ENCODE measurements around the gene AQP3. TPM values are rescaled to one million over a fixed set of nuclear protein-coding genes. Genes with fewer than 3 reads are reported as not detected.

AQP3 gene
- total RNA-seq, 2 experiments from 2014 or later = 2.8 to 10.4 TPM

- no peak overlapping the region for H3K4me3 Mint-ChIP-seq
- CTCF ChIA-PET = interaction anchor here (1.2 to 18.1 kb wide), 2 partner anchors 19 to 95 kb away, joined by 3 to 233 read pairs; partner anchors contain the start of gene AQP3
- H3K27ac Mint-ChIP-seq = no peak overlapping the region
- DNase-seq = no peak
- H3K4me1 Mint-ChIP-seq = peaks cover 30% of the 10 kb centered on the region
- peaks cover 25% of the 10 kb centered on the region for H3K36me3 Mint-ChIP-seq
- H3K27me3 Mint-ChIP-seq = no peaks in the 10 kb centered on the region
- H3K9me3 Mint-ChIP-seq (ENCODE audit: low read depth) = no peaks in the 10 kb centered on the region
- ATAC-seq = no peak
Measured at GRCh38 chr9:33469891-33470290, 22.5 kb upstream of the AQP3 start.

DNA sequence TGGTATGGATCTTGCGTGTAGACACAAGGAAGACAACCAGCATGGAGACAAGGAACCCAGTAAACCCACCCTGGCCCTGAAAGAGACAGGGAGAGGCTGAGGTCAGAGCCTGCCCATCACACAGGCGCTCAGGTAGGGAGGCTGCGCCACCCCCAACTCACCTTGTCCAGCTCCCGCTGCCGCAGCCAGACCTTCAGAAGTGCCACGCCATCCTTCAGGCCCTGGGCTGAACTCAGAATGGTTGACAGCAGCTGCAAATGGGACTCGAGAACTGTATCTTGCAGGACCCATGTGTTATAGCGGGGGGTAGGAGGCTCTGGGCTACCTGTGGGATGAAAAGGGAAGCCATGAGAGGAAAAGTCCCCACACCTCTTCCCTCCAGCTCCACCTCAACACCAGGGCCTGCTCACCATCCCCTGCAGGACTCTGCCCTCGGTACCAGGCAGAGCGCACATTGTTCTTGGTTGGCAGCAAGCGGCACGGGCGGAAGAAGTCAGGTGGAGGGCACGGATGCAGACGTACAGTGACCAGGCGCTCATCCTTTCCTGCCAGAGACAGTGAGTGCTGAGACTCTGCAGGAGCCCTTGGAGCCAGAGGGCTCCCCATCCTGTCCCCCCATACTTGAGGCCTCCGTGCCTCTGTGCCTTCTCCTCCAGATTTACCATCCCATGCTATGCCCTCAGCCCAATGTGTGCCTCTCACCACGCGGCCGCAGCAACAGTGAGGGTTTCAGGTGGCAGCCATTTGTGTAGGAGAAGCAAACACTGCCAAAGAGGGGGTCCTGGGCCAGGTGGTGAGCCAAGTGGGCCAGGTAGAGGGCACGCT, 21.6 kb upstream of the AQP3 start:
- H3K4me1 Mint-ChIP-seq = peaks cover 26% of the 10 kb centered on the region
- H3K36me3 Mint-ChIP-seq = peaks cover 27% of the 10 kb centered on the region
- no peak overlapping the region for H3K4me3 Mint-ChIP-seq
- CTCF ChIA-PET = interaction anchor here (0.8 to 18.1 kb wide), 4 partner anchors 19 to 94 kb away, joined by 3 to 233 read pairs (median 4); partner anchors contain the start of gene AQP3
- no peaks in the 10 kb centered on the region for H3K27me3 Mint-ChIP-seq
- no peaks in the 10 kb centered on the region for H3K9me3 Mint-ChIP-seq (ENCODE audit: low read depth)
- ATAC-seq (no peak), DNase-seq (no peak)
- H3K27ac Mint-ChIP-seq = no peak overlapping the region

- CTCF ChIA-PET = interaction anchor here (1.0 to 18.1 kb wide), 7 partner anchors 8 to 94 kb away, joined by 4 to 233 read pairs (median 14); partner anchors contain the start of genes AQP3 and AQP7
- peaks cover 26% of the 10 kb centered on the region for H3K36me3 Mint-ChIP-seq
- no peak for ATAC-seq
- H3K4me3 Mint-ChIP-seq = no peak overlapping the region
- peaks cover 21% of the 10 kb centered on the region for H3K4me1 Mint-ChIP-seq
- H3K27me3 Mint-ChIP-seq = no peaks in the 10 kb centered on the region
- no peak for DNase-seq
- H3K9me3 Mint-ChIP-seq (ENCODE audit: low read depth) = no peaks in the 10 kb centered on the region
- H3K27ac Mint-ChIP-seq = no peak overlapping the region
Measured at GRCh38 chr9:33468215-33468730, 20.9 kb upstream of the AQP3 start.

GRCh38 chr9:33467526-33467925, 20.1 kb upstream of the AQP3 start:
- no peaks in the 10 kb centered on the region for H3K9me3 Mint-ChIP-seq (ENCODE audit: low read depth)
- peaks cover 15% of the 10 kb centered on the region for H3K4me1 Mint-ChIP-seq
- H3K27me3 Mint-ChIP-seq = no peaks in the 10 kb centered on the region
- no peak overlapping the region for H3K27ac Mint-ChIP-seq
- no peak for ATAC-seq
- no peak for DNase-seq
- CTCF ChIA-PET = interaction anchor here (1.0 to 18.1 kb wide), 14 partner anchors 9 to 170 kb away, joined by 3 to 233 read pairs (median 9); partner anchors contain the start of genes AQP3 and AQP7
- no peak overlapping the region for H3K4me3 Mint-ChIP-seq
- peaks cover 27% of the 10 kb centered on the region for H3K36me3 Mint-ChIP-seq

DNA sequence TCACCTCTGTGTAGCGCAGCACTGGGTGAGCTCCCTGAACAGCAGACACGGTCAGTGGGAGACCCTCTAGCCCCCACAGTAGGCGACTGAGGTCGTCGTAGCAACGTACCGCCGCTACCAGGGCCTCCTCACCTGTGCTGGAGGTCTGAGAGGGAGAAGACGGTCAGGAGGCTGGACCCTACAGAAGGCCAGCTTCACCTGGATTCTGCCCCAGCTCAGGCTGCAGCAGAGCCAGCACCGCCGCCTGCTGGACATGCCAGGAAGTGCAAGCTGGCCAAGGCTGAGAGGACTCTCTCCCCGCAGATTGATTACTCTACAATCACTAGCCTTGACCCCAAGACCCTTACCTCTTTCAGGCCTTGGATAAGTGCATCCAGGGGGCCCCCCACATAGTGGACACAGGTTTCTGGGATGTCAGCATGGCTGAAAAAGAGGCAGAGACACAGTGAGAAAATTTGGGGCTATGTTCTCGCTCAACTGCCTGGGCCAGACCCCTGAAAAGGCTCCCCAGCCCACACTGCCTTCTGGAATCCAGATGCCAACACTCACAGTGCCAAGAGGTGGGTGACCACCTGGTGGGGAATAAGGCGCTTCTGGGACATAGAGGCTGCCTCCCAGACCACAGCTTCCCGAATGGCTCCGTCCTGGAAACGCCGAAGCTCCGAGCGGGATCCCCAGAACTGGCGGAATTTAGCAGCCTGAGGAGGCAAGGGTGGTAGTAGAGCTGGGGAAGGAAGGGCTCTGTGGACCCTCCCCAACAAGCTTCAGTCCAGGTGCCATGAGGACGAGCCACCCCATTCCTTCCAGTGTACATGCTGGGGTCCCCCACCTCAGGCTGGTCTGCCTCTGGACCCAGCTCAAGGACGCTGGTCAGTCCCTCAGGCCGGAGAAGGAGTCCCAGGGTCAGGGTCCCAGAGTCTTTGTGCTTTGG, 19.4 kb upstream of the AQP3 start:
- Mint-ChIP-seq H3K4me3 (no peak overlapping the region), H3K9me3 (ENCODE audit: low read depth) (no peaks in the 10 kb centered on the region), H3K27me3 (no peaks in the 10 kb centered on the region), H3K36me3 (peaks cover 29% of the 10 kb centered on the region), H3K4me1 (peaks cover 8% of the 10 kb centered on the region), H3K27ac (no peak overlapping the region)
- DNase-seq (peak; percentile 78), ATAC-seq (peak; percentile 81)
- CTCF ChIA-PET = interaction anchor here (0.6 to 18.1 kb wide), 30 partner anchors 9 to 180 kb away, joined by 3 to 233 read pairs (median 6); partner anchors contain the start of genes ANKRD18B, AQP3 and AQP7

- Mint-ChIP-seq H3K27me3 (no peaks in the 10 kb centered on the region), H3K9me3 (ENCODE audit: low read depth) (no peaks in the 10 kb centered on the region), H3K4me3 (no peak overlapping the region), H3K36me3 (peaks cover 22% of the 10 kb centered on the region), H3K27ac (no peak overlapping the region), H3K4me1 (peaks cover 1% of the 10 kb centered on the region)
- DNase-seq = no peak
- ATAC-seq = peak; percentile 31
- CTCF ChIA-PET = interaction anchor here (0.8 to 18.1 kb wide), 26 partner anchors 8 to 179 kb away, joined by 3 to 233 read pairs (median 6); partner anchors contain the start of genes ANKRD18B, AQP3 and AQP7
Measured at GRCh38 chr9:33465596-33466564, 18.5 kb upstream of the AQP3 start.

DNA sequence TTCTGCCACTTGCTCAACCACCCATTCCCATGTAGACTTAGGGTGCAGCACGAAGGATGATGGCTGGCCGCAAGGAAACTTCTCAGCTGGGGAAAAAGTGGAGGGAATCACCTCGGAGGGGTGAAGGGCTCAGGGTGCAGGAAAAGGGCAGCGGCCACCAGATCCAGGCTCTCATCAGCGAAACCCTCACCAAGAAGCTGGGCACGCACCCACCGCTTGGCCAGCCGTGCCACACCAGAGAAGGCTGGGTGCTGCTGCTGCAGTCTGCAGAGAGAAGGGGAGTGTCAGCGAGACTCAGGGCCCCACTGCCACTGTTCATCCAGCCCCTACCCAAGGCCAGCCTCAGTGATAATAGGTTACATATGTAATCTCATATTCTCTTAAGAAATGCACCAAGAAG, 17.7 kb upstream of the AQP3 start:
- no peak overlapping the region for H3K4me3 Mint-ChIP-seq
- no peak overlapping the region for H3K27ac Mint-ChIP-seq
- peaks cover 19% of the 10 kb centered on the region for H3K36me3 Mint-ChIP-seq
- CTCF ChIA-PET = interaction anchor here (0.9 to 18.1 kb wide), 8 partner anchors 8 to 178 kb away, joined by 3 to 233 read pairs (median 34); partner anchors contain the start of genes AQP3, AQP7 and NOL6
- H3K9me3 Mint-ChIP-seq (ENCODE audit: low read depth) = no peaks in the 10 kb centered on the region
- H3K27me3 Mint-ChIP-seq = no peaks in the 10 kb centered on the region
- H3K4me1 Mint-ChIP-seq = no peaks in the 10 kb centered on the region
- DNase-seq (no peak), ATAC-seq (no peak)

GRCh38 chr9:33464045-33464636, 16.7 kb upstream of the AQP3 start:
- ATAC-seq (no peak), DNase-seq (no peak)
- H3K27ac Mint-ChIP-seq = no peak overlapping the region
- peaks cover 5% of the 10 kb centered on the region for H3K4me1 Mint-ChIP-seq
- CTCF ChIA-PET = interaction anchor here (0.9 to 18.1 kb wide), 11 partner anchors 7 to 105 kb away, joined by 3 to 233 read pairs (median 4); partner anchors contain the start of genes AQP3, AQP7 and NOL6
- no peak overlapping the region for H3K4me3 Mint-ChIP-seq
- peaks cover 11% of the 10 kb centered on the region for H3K36me3 Mint-ChIP-seq
- H3K27me3 Mint-ChIP-seq = no peaks in the 10 kb centered on the region
- no peaks in the 10 kb centered on the region for H3K9me3 Mint-ChIP-seq (ENCODE audit: low read depth)

- H3K4me3 Mint-ChIP-seq = no peak overlapping the region
- no peaks in the 10 kb centered on the region for H3K27me3 Mint-ChIP-seq
- H3K4me1 Mint-ChIP-seq = peaks cover 13% of the 10 kb centered on the region
- ATAC-seq (no peak), DNase-seq (no peak)
- no peak overlapping the region for H3K27ac Mint-ChIP-seq
- no peaks in the 10 kb centered on the region for H3K9me3 Mint-ChIP-seq (ENCODE audit: low read depth)
- peaks cover 11% of the 10 kb centered on the region for H3K36me3 Mint-ChIP-seq
- CTCF ChIA-PET = interaction anchor here (1.2 to 18.1 kb wide), 6 partner anchors 13 to 89 kb away, joined by 3 to 233 read pairs (median 66); partner anchors contain the start of genes AQP3 and AQP7
Measured at GRCh38 chr9:33463151-33463550, 15.8 kb upstream of the AQP3 start.

DNA sequence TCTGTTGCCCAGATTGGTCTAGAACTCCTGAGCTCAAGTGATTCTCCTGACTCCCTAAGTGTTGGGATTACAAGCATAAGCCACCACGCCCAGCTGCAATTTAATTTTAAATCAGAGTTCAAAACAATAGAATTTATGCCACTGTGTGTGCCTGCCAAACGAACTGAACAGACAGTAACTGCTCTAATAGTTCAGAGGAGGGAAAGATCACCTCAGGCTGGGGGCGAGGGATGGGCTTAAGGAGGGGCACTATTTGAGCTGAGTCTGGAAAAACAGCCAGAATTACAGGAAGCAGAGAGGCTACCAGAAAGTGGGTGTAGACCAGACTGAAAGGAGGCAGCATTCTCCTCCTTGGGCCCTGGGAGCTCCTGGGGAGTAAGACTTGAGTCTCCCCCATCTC, 14.1 kb upstream of the AQP3 start:
- H3K4me3 Mint-ChIP-seq = no peak overlapping the region
- ATAC-seq (no peak), DNase-seq (no peak)
- peaks cover 26% of the 10 kb centered on the region for H3K4me1 Mint-ChIP-seq
- no peaks in the 10 kb centered on the region for H3K9me3 Mint-ChIP-seq (ENCODE audit: low read depth)
- no peaks in the 10 kb centered on the region for H3K27me3 Mint-ChIP-seq
- CTCF ChIA-PET = interaction anchor here (5.3 to 18.1 kb wide), 2 partner anchors 11 to 46 kb away, joined by 24 to 233 read pairs; partner anchors contain the start of gene AQP3
- peaks cover 11% of the 10 kb centered on the region for H3K36me3 Mint-ChIP-seq
- no peak overlapping the region for H3K27ac Mint-ChIP-seq

GRCh38 chr9:33460854-33461253, 13.5 kb upstream of the AQP3 start:
- CTCF ChIA-PET = interaction anchor here (0.9 to 18.1 kb wide), 5 partner anchors 10 to 57 kb away, joined by 3 to 233 read pairs (median 13); partner anchors contain the start of genes AQP3 and NOL6
- ATAC-seq (no peak), DNase-seq (no peak)
- H3K27ac Mint-ChIP-seq = no peak overlapping the region
- peaks cover 8% of the 10 kb centered on the region for H3K36me3 Mint-ChIP-seq
- peaks cover 30% of the 10 kb centered on the region for H3K4me1 Mint-ChIP-seq
- no peaks in the 10 kb centered on the region for H3K27me3 Mint-ChIP-seq
- no peak overlapping the region for H3K4me3 Mint-ChIP-seq
- H3K9me3 Mint-ChIP-seq (ENCODE audit: low read depth) = no peaks in the 10 kb centered on the region

Measured in activated CD8-positive, alpha-beta memory T cell treated with anti-CD3 and anti-CD28 coated beads, Interleukin-2, amount 10 ng/mL, durations not matched to agents 7 days and 5 days (primary cell).